ENCODE measurements around the gene CALU.
A peak's percentile ranks its signal among the peaks of the same experiment; 100 is the strongest.

CALU gene

GRCh38 chr7:128734890-128735289 is 4.3 kb upstream of the CALU start:
- DNase-seq (ENCODE audit: extremely low spot score) = no peak
- TF ChIP-seq HDGF (IDR thresholded peaks at IDR 0.05; ENCODE audit: borderline replicate concordance) (no peak), FOXM1 (IDR thresholded peaks at IDR 0.05; ENCODE audit: borderline replicate concordance) (no peak), ZNF384 (IDR thresholded peaks at IDR 0.05) (no peak), NFRKB (IDR thresholded peaks at IDR 0.05) (no peak), ELF4 (IDR thresholded peaks at IDR 0.05) (no peak), TARDBP (IDR thresholded peaks at IDR 0.05) (no peak), SP1 (IDR thresholded peaks at IDR 0.05) (no peak), FOXK2 (IDR thresholded peaks at IDR 0.05) (no peak), SUZ12 (IDR thresholded peaks at IDR 0.05) (no peak), L3MBTL2 (conservative IDR thresholded peaks at IDR 0.05) (no peak), CTBP1 (IDR thresholded peaks at IDR 0.05; ENCODE audit: borderline replicate concordance) (no peak)
- ChIA-PET POLR2A (no interaction called here), CTCF (interaction anchor here (1.1 kb wide), 1 partner anchor 63 kb away, joined by 3 read pairs; no protein-coding TSS in a partner anchor)

GRCh38 chr7:128735436-128735835 is 3.7 kb upstream of the CALU start:
- ChIA-PET POLR2A (no interaction called here), CTCF (interaction anchor here (1.1 kb wide), 1 partner anchor 64 kb away, joined by 3 read pairs; no protein-coding TSS in a partner anchor)
- no peak for DNase-seq (ENCODE audit: extremely low spot score)
- TF ChIP-seq FOXA1 (IDR thresholded peaks at IDR 0.05) (no peak), FOXM1 (IDR thresholded peaks at IDR 0.05; ENCODE audit: borderline replicate concordance) (no peak), ZNF384 (IDR thresholded peaks at IDR 0.05) (no peak), CTBP1 (IDR thresholded peaks at IDR 0.05; ENCODE audit: borderline replicate concordance) (no peak), BHLHE40 (IDR thresholded peaks at IDR 0.05; ENCODE audit: borderline replicate concordance) (no peak), LEF1 (IDR thresholded peaks at IDR 0.05; ENCODE audit: borderline replicate concordance) (no peak)

GRCh38 chr7:128737441-128737840 is 1.7 kb upstream of the CALU start:
- POLR2A ChIA-PET = interaction anchor here (1.8 to 2.7 kb wide), 5 partner anchors 9 to 94 kb away, joined by 5 to 24 read pairs (median 12); no protein-coding TSS in a partner anchor
- CTCF ChIA-PET = no interaction called here
- no peak for TF ChIP-seq LEF1 (IDR thresholded peaks at IDR 0.05; ENCODE audit: borderline replicate concordance)
- TF ChIP-seq FOXK2 (IDR thresholded peaks at IDR 0.05) = no peak
- TF ChIP-seq ZNF384 (IDR thresholded peaks at IDR 0.05) = no peak
- TF ChIP-seq SP1 (IDR thresholded peaks at IDR 0.05) = no peak
- no peak for TF ChIP-seq ELF4 (IDR thresholded peaks at IDR 0.05)
- TF ChIP-seq NFRKB (IDR thresholded peaks at IDR 0.05) = no peak
- TF ChIP-seq SUZ12 (IDR thresholded peaks at IDR 0.05) = no peak
- TF ChIP-seq TARDBP (IDR thresholded peaks at IDR 0.05) = no peak
- no peak for TF ChIP-seq L3MBTL2 (conservative IDR thresholded peaks at IDR 0.05)
- no peak for TF ChIP-seq CTBP1 (IDR thresholded peaks at IDR 0.05; ENCODE audit: borderline replicate concordance)
- DNase-seq (ENCODE audit: extremely low spot score) = no peak

- no peak for DNase-seq (ENCODE audit: extremely low spot score)
- ChIA-PET CTCF (no interaction called here), POLR2A (interaction anchor here (0.6 to 3.5 kb wide), 17 partner anchors 9 to 984 kb away, joined by 3 to 24 read pairs (median 7); partner anchors contain the start of gene METTL2B)
- TF ChIP-seq ARNT (IDR thresholded peaks at IDR 0.05) (no peak), BHLHE40 (IDR thresholded peaks at IDR 0.05; ENCODE audit: borderline replicate concordance) (no peak), CTBP1 (IDR thresholded peaks at IDR 0.05; ENCODE audit: borderline replicate concordance) (no peak), FOXM1 (IDR thresholded peaks at IDR 0.05; ENCODE audit: borderline replicate concordance) (no peak), NFRKB (IDR thresholded peaks at IDR 0.05) (no peak), L3MBTL2 (conservative IDR thresholded peaks at IDR 0.05) (no peak), ELF4 (IDR thresholded peaks at IDR 0.05) (no peak), HDGF (IDR thresholded peaks at IDR 0.05; ENCODE audit: borderline replicate concordance) (no peak), ZNF384 (IDR thresholded peaks at IDR 0.05) (no peak), PKNOX1 (IDR thresholded peaks at IDR 0.05) (no peak), FOXK2 (IDR thresholded peaks at IDR 0.05) (no peak)
Measured at GRCh38 chr7:128737867-128738385, 1.2 kb upstream of the CALU start.

- TF ChIP-seq HDGF (IDR thresholded peaks at IDR 0.05; ENCODE audit: borderline replicate concordance) (no peak), FOXA1 (IDR thresholded peaks at IDR 0.05) (no peak), TARDBP (IDR thresholded peaks at IDR 0.05) (peak; percentile 60; the same call in 1 of the 2 replicates), LEF1 (IDR thresholded peaks at IDR 0.05; ENCODE audit: borderline replicate concordance) (no peak), ZNF384 (IDR thresholded peaks at IDR 0.05) (no peak)
- ChIA-PET POLR2A (interaction anchor here (0.6 to 3.5 kb wide), 22 partner anchors 8 to 983 kb away, joined by 3 to 24 read pairs (median 6); partner anchors contain the start of genes ATP6V1F, HILPDA and METTL2B), CTCF (interaction anchor here (0.6 to 0.7 kb wide), 2 partner anchors 72 to 326 kb away, joined by 5 read pairs; no protein-coding TSS in a partner anchor)
- no peak for DNase-seq (ENCODE audit: extremely low spot score)
Measured at GRCh38 chr7:128738570-128739047, 550 bp upstream of the CALU start.

- DNase-seq (ENCODE audit: extremely low spot score) = no peak
- ChIA-PET CTCF (interaction anchor here (0.6 to 1.1 kb wide), 2 partner anchors 8 to 33 kb away, joined by 3 read pairs; no protein-coding TSS in a partner anchor), POLR2A (interaction anchor here (0.7 to 3.5 kb wide), 12 partner anchors 8 to 123 kb away, joined by 3 to 24 read pairs (median 6); partner anchors contain the start of genes ATP6V1F and CCDC136)
- TF ChIP-seq FOXA1 (IDR thresholded peaks at IDR 0.05) (no peak), ZNF384 (IDR thresholded peaks at IDR 0.05) (no peak), TARDBP (IDR thresholded peaks at IDR 0.05) (no peak), SP1 (IDR thresholded peaks at IDR 0.05) (no peak), ELF4 (IDR thresholded peaks at IDR 0.05) (no peak), L3MBTL2 (conservative IDR thresholded peaks at IDR 0.05) (no peak), SUZ12 (IDR thresholded peaks at IDR 0.05) (no peak), HDGF (IDR thresholded peaks at IDR 0.05; ENCODE audit: borderline replicate concordance) (no peak), ARNT (IDR thresholded peaks at IDR 0.05) (no peak)
Measured at GRCh38 chr7:128739990-128740682, 977 bp downstream of the CALU start.

- POLR2A ChIA-PET = interaction anchor here (3.5 kb wide), 1 partner anchor 10 kb away, joined by 13 read pairs; no protein-coding TSS in a partner anchor
- CTCF ChIA-PET = interaction anchor here (1.1 kb wide), 1 partner anchor 32 kb away, joined by 3 read pairs; no protein-coding TSS in a partner anchor
- TF ChIP-seq LEF1 (IDR thresholded peaks at IDR 0.05; ENCODE audit: borderline replicate concordance) (no peak), TARDBP (IDR thresholded peaks at IDR 0.05) (no peak), NFRKB (IDR thresholded peaks at IDR 0.05) (no peak), ARNT (IDR thresholded peaks at IDR 0.05) (no peak), BHLHE40 (IDR thresholded peaks at IDR 0.05; ENCODE audit: borderline replicate concordance) (no peak), L3MBTL2 (conservative IDR thresholded peaks at IDR 0.05) (no peak), FOXA1 (IDR thresholded peaks at IDR 0.05) (no peak)
- DNase-seq (ENCODE audit: extremely low spot score) = no peak
Measured at GRCh38 chr7:128740996-128741395, 1.8 kb downstream of the CALU start.
